ENCODE data around the gene ATP10A. TPM values are rescaled to one million over a fixed set of nuclear protein-coding genes. Genes with fewer than 3 reads are reported as not detected.

Gene ATP10A
- polyA plus RNA-seq, 1 of the 3 experiments (the other 2 are of a cell fraction) = not detected

DNA sequence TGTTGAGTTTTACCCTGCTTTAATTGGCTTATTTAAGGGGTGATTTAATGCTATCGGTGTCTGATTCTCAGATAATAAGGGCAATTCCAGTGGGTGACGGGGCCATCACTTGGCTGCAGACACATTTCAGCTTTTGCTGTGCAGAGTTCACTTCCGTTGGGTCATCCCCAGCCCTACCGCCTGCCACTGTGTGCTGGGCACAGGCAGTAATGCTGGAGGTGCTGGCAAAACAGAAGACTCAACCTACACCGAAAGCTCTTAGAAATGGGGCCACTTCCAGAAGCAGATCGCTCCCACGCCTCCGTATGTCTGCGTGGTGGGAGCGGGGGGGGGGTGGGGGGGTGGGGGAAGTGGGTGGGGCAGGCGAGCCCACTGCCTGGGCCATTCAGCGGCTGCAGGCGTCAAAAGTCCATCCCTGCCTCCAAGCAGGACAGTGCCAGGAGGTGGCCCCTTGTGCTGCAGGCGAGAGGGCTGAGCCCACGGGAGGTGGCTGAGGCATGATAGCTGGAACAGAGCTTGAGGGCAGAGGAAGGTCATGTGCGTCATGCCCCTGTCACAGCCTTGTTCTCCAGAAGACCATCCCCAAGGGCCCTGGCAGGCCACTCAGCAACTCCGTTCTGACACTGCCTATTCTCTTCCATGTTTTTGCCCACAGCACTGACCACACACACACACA is 128.3 kb downstream of the ATP10A start:
- H3K4me1 ChIP-seq (ENCODE audit: control insufficient read depth in 1 of 2, insufficient read depth in 2 of 2, low read depth in 1 of 2, low read length in 1 of 2) = no peaks in the 10 kb centered on the region; a peak in 1 of 4 replicates
- no peaks in the 10 kb centered on the region for H3K79me2 ChIP-seq (ENCODE audit: insufficient read depth)
- no peak overlapping the region for H2AFZ ChIP-seq (ENCODE audit: low read depth)
- CTCF ChIA-PET = interaction anchor here (0.6 kb wide), 1 partner anchor 876 kb away, joined by 3 read pairs; no protein-coding TSS in a partner anchor
- H3K4me2 ChIP-seq = no peak overlapping the region
- no peaks in the 10 kb centered on the region for H3K9me3 ChIP-seq
- H3F3A ChIP-seq (replicated peaks; ENCODE audit: insufficient read depth) = no peaks in the 10 kb centered on the region
- H3K9me2 ChIP-seq = no peaks in the 10 kb centered on the region
- TF ChIP-seq NRF1 (IDR thresholded peaks at IDR 0.05; ENCODE audit: low read depth, low read length) (no peak), NFIC (IDR thresholded peaks at IDR 0.05; ENCODE audit: borderline replicate concordance) (no peak), EZH2phosphoT487 (IDR thresholded peaks at IDR 0.05; ENCODE audit: borderline replicate concordance, low read depth) (no peak), MXI1 (IDR thresholded peaks at IDR 0.05; ENCODE audit: low read depth, low read length) (no peak), TCF12 (IDR thresholded peaks at IDR 0.05) (no peak), RXRA (IDR thresholded peaks at IDR 0.05; ENCODE audit: borderline replicate concordance, low read depth) (no peak)
- TF ChIP-seq, protein P1, sequence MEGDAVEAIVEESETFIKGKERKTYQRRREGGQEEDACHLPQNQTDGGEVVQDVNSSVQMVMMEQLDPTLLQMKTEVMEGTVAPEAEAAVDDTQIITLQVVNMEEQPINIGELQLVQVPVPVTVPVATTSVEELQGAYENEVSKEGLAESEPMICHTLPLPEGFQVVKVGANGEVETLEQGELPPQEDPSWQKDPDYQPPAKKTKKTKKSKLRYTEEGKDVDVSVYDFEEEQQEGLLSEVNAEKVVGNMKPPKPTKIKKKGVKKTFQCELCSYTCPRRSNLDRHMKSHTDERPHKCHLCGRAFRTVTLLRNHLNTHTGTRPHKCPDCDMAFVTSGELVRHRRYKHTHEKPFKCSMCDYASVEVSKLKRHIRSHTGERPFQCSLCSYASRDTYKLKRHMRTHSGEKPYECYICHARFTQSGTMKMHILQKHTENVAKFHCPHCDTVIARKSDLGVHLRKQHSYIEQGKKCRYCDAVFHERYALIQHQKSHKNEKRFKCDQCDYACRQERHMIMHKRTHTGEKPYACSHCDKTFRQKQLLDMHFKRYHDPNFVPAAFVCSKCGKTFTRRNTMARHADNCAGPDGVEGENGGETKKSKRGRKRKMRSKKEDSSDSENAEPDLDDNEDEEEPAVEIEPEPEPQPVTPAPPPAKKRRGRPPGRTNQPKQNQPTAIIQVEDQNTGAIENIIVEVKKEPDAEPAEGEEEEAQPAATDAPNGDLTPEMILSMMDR (IDR thresholded peaks at IDR 0.05) = no peak
- H3K27me3 ChIP-seq (ENCODE audit: insufficient read depth) = no peaks in the 10 kb centered on the region
- POLR2A ChIA-PET = no interaction called here
- peak; percentile 8 for DNase-seq
- no peak overlapping the region for H3K9ac ChIP-seq
- no peak overlapping the region for H3K4me3 ChIP-seq (ENCODE audit: low read depth in 2 of 2, low read length in 1 of 2)
- H3K27ac ChIP-seq (ENCODE audit: low read depth in 2 of 2, low read length in 1 of 2) = no peak overlapping the region
- 73% methylated on average over 10 of the region's 17 CpGs for WGBS (ENCODE audit: low lambda C conversion rate)
- H4K20me1 ChIP-seq (ENCODE audit: insufficient read depth) = no peaks in the 10 kb centered on the region
- no peaks in the 10 kb centered on the region for H3K36me3 ChIP-seq (replicated peaks in 1 of 2; ENCODE audit: control insufficient read depth in 1 of 2, insufficient read depth in 2 of 2, low read length in 1 of 2)

DNA sequence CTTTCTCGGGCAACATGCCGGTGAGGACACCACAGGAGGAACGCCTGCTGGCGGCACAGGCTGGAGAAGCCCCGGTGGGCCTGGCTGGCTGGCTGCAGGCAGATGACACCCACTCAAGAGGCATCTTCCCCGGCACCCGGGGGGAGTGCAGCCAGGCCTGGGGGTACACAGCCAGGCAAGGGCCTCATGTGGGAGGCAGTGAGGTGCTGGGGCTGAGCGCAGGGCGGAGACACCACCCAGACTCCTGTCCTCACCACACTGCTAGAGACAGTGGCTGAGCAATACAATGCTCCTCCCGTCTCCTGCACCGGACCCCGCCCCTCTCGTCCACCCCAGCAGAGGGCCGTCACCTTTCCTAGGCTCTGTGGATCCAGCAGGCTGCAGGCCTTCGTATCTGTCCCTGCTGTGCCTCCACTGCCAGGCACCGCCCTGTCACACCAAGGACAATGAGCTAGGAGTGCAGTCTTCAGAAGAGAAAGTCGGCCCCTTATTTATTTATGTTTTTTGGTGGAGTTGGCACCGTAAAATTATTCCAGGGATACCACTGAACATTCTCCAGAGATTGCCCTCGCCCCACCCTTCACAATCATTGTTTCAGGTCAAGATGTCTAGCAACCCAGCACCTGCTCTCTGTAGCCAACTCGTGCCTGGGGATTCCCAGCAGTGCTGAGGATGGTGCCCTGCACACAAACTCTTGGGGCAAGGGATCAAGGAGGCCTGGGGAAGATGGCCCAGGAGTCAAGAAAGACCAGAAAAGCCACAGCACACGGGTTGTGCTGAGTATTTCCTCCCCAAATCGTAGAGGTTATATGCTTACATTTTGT is 129.1 kb downstream of the ATP10A start:
- H2AFZ ChIP-seq (ENCODE audit: low read depth) = no peak overlapping the region
- no peak for DNase-seq
- no peaks in the 10 kb centered on the region for H3K9me2 ChIP-seq
- H3K36me3 ChIP-seq (replicated peaks in 1 of 2; ENCODE audit: control insufficient read depth in 1 of 2, insufficient read depth in 2 of 2, low read length in 1 of 2) = no peaks in the 10 kb centered on the region
- no peaks in the 10 kb centered on the region for H3K79me2 ChIP-seq (ENCODE audit: insufficient read depth)
- TF ChIP-seq, protein P2, sequence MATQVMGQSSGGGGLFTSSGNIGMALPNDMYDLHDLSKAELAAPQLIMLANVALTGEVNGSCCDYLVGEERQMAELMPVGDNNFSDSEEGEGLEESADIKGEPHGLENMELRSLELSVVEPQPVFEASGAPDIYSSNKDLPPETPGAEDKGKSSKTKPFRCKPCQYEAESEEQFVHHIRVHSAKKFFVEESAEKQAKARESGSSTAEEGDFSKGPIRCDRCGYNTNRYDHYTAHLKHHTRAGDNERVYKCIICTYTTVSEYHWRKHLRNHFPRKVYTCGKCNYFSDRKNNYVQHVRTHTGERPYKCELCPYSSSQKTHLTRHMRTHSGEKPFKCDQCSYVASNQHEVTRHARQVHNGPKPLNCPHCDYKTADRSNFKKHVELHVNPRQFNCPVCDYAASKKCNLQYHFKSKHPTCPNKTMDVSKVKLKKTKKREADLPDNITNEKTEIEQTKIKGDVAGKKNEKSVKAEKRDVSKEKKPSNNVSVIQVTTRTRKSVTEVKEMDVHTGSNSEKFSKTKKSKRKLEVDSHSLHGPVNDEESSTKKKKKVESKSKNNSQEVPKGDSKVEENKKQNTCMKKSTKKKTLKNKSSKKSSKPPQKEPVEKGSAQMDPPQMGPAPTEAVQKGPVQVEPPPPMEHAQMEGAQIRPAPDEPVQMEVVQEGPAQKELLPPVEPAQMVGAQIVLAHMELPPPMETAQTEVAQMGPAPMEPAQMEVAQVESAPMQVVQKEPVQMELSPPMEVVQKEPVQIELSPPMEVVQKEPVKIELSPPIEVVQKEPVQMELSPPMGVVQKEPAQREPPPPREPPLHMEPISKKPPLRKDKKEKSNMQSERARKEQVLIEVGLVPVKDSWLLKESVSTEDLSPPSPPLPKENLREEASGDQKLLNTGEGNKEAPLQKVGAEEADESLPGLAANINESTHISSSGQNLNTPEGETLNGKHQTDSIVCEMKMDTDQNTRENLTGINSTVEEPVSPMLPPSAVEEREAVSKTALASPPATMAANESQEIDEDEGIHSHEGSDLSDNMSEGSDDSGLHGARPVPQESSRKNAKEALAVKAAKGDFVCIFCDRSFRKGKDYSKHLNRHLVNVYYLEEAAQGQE (IDR thresholded peaks at IDR 0.05; ENCODE audit: low read depth, low read length) = no peak
- TF ChIP-seq TCF12 (IDR thresholded peaks at IDR 0.05) (no peak), RCOR1 (IDR thresholded peaks at IDR 0.05; ENCODE audit: low read length) (no peak)
- H3K9ac ChIP-seq = no peak overlapping the region
- no peaks in the 10 kb centered on the region for H3K4me1 ChIP-seq (ENCODE audit: control insufficient read depth in 1 of 2, insufficient read depth in 2 of 2, low read depth in 1 of 2, low read length in 1 of 2)
- H3K4me2 ChIP-seq = no peak overlapping the region
- no peaks in the 10 kb centered on the region for H3F3A ChIP-seq (replicated peaks; ENCODE audit: insufficient read depth)
- POLR2A ChIA-PET = no interaction called here
- H3K9me3 ChIP-seq = no peaks in the 10 kb centered on the region
- no peak overlapping the region for H3K27ac ChIP-seq (ENCODE audit: low read depth in 2 of 2, low read length in 1 of 2)
- no peaks in the 10 kb centered on the region for H3K27me3 ChIP-seq (ENCODE audit: insufficient read depth)
- WGBS (ENCODE audit: low lambda C conversion rate) = 54% methylated on average over 12 of the region's 22 CpGs
- CTCF ChIA-PET = no interaction called here
- H4K20me1 ChIP-seq (ENCODE audit: insufficient read depth) = no peaks in the 10 kb centered on the region
- no peak overlapping the region for H3K4me3 ChIP-seq (ENCODE audit: low read depth in 2 of 2, low read length in 1 of 2)
